K562 (cell line): ENCODE results near the gene SNRNP200. TPM values are rescaled to one million over a fixed set of nuclear protein-coding genes. Genes with fewer than 3 reads are reported as not detected.
A peak's percentile ranks its signal among the peaks of the same experiment; 100 is the strongest.

Experiments
- CBX1 ChIP-seq: sonication (generic); IDR thresholded peaks from 2 replicates; pipeline ENCODE4 v1.6.1; 2016; ENCODE audit warnings: antibody characterized with exemption, low read depth, mild to moderate bottlenecking
- CEBPB ChIP-seq: fragments of 450-650 bp; IDR thresholded peaks from 2 replicates; pipeline ENCODE4 v1.6.1; 2016; ENCODE audit warnings: missing genetic modification characterization, missing compliant biosample characterization
- CHAMP1 ChIP-seq: fragments of 450-650 bp; IDR thresholded peaks from 2 replicates; pipeline ENCODE4 v1.6.1; 2016; ENCODE audit warnings: mild to moderate bottlenecking
- DEAF1 ChIP-seq: fragments of 450-650 bp; formaldehyde crosslinking; IDR thresholded peaks from 2 replicates; pipeline ENCODE4 v1.4.0; 2020; ENCODE audit warnings: mild to moderate bottlenecking, moderate library complexity
- DIDO1 ChIP-seq: fragments of 450-650 bp; IDR thresholded peaks from 2 replicates; pipeline ENCODE4 v1.6.1; 2016; ENCODE audit warnings: low read depth, missing biosample characterization, missing genetic modification characterization
- E2F5 ChIP-seq: sonication (generic); formaldehyde crosslinking; IDR thresholded peaks from 2 replicates; pipeline ENCODE4 v1.8.0; 2022; ENCODE audit warnings: mild to moderate bottlenecking, missing genetic modification reagents
- EZH2 ChIP-seq: IDR thresholded peaks from 2 replicates; pipeline ENCODE4 v1.6.1; 2012; ENCODE audit warnings: low read depth, mild to moderate bottlenecking, inconsistent platforms, low read length, borderline replicate concordance
- GMEB1 ChIP-seq: fragments of 250-450 bp; sonication (Bioruptor Pico); IDR thresholded peaks from 2 replicates; pipeline ENCODE4 v1.4.0; 2020; ENCODE audit warnings: mild to moderate bottlenecking
- OTX1 ChIP-seq: fragments of 450-650 bp; formaldehyde crosslinking; IDR thresholded peaks from 2 replicates; pipeline ENCODE4 v1.4.0; 2022; ENCODE audit warnings: mild to moderate bottlenecking
- POLR2AphosphoS2 ChIP-seq: IDR thresholded peaks from 2 replicates; pipeline ENCODE4 v1.6.1; 2012; ENCODE audit warnings: low read length, improper control_type of control experiment
- PTBP1 ChIP-seq: fragments of 200-400 bp; formaldehyde crosslinking; IDR thresholded peaks from 2 replicates; pipeline ENCODE4 v1.6.1; 2017; ENCODE audit warnings: low read depth, low read length
- RB1 ChIP-seq: fragments of 450-650 bp; IDR thresholded peaks from 2 replicates; pipeline ENCODE4 v1.6.1; 2017; ENCODE audit warnings: low read depth, mild to moderate bottlenecking
- SREBF2 ChIP-seq: sonication (generic); formaldehyde crosslinking; IDR thresholded peaks from 2 replicates; pipeline ENCODE4 v1.4.0; 2020; ENCODE audit warnings: mild to moderate bottlenecking, missing genetic modification reagents
- TAL1 ChIP-seq: fragments of 450-650 bp; IDR thresholded peaks from 2 replicates; pipeline ENCODE4 v1.6.1; 2016; ENCODE audit warnings: mild to moderate bottlenecking
- UBTF ChIP-seq, 2 experiments: IDR thresholded peaks; 2 replicates each; pipeline ENCODE4 v1.6.1; 2012; ENCODE audit warnings: improper control_type of control experiment in 2 of 2, low read depth in 2 of 2, low read length in 2 of 2, borderline replicate concordance in 1 of 2
- ZNF384 ChIP-seq: IDR thresholded peaks from 2 replicates; pipeline ENCODE4 v1.6.1; 2012; ENCODE audit warnings: low read depth, low read length, improper control_type of control experiment
- polyA plus RNA-seq, 8 experiments: library from polyadenylated mRNA; depleted of rRNA in 4 of 8; stranded (reverse) in 5 of 8; unstranded in 3 of 8; fragments of >200 nt; fragmentation: Nextera tagmentation in 2 of 8; fragmentation: Illumina TruSeq in 1 of 8; extraction: Ambion mirVana in 2 of 8; extraction: Trizol in 1 of 8; gene quantifications; 2 replicates each; pipeline versions ENCODE4 v1.2.1 to v1.2.3, GENCODE V29; 2011 to 2014; ENCODE audit warnings: inconsistent platforms in 1 of 8, missing spikeins in 1 of 8
- total RNA-seq, 7 experiments: library from RNA; depleted of rRNA in 6 of 7; stranded (reverse); fragments of >200 nt in 6 of 7; fragmentation: Illumina TruSeq in 2 of 7; extraction: Trizol in 2 of 7; gene quantifications; 2 replicates each; pipeline versions ENCODE4 v1.2.1 to v1.2.3, GENCODE V29; 2011 to 2021; ENCODE audit warnings: low replicate concordance in 1 of 7

SNRNP200 gene
- total and polyA plus RNA-seq, 9 of the 15 experiments (the other 6 are each of a cell fraction or from before 2014, with no cell fraction given): 76.1 to 231 (median 155) TPM

- no peak for TF ChIP-seq CHAMP1
- peak; percentile 79; the same call in 1 of the 2 replicates for TF ChIP-seq DIDO1 (tag)
- TF ChIP-seq TAL1: no peak
- no peak for TF ChIP-seq SREBF2 (CRISPR knock-in tag)
- TF ChIP-seq UBTF (IDR thresholded peaks at IDR 0.05; ENCODE audit: borderline replicate concordance in 1 of 2, low read depth in 2 of 2, low read length in 2 of 2): peak in 1 of 2 experiments; percentile 73; a peak in 1 of 4 replicates
- TF ChIP-seq DEAF1 (CRISPR knock-in tag): no peak
- no peak; the same call in 1 of the 2 replicates for TF ChIP-seq POLR2AphosphoS2
- no peak for TF ChIP-seq E2F5 (CRISPR knock-in tag)
- TF ChIP-seq CBX1: 0 out of 2 replicates have a peak, but pooled peaks have one; percentile 86
- TF ChIP-seq RB1: peak; percentile 85; the same call in 1 of the 2 replicates
- 0 out of 2 replicates have a peak, but pooled peaks have one; percentile 28 for TF ChIP-seq ZNF384
- TF ChIP-seq GMEB1 (CRISPR knock-in tag): peak; percentile 66
- no peak for TF ChIP-seq EZH2
- TF ChIP-seq CEBPB (tag): peak; percentile 62; the same call in 1 of the 2 replicates
- peak; percentile 8; the same call in 1 of the 2 replicates for TF ChIP-seq PTBP1
- TF ChIP-seq OTX1 (CRISPR knock-in tag): no peak
Observed at GRCh38 chr2:96305091-96305978, at the start of gene SNRNP200 (continued).
